DOHH2 (cell line): ENCODE results near the gene NLGN1.

ENCODE experiments used
- H3F3A ChIP-seq: fragments of 200-600 bp; sonication (generic), shearing (Covaris generic); 2 replicates; pipeline ENCODE4 v1.6.0; 2016; ENCODE audit warnings: antibody characterized with exemption, mild to moderate bottlenecking; ENCODE audit not compliant: control insufficient read depth, insufficient read depth
- H3K27ac ChIP-seq: fragments of 200-600 bp; sonication (generic); 2 replicates; pipeline ENCODE4 v1.5.1; 2014; ENCODE audit warnings: low read depth, mild to moderate bottlenecking, low read length, moderate library complexity
- H3K27me3 ChIP-seq: fragments of 200-600 bp; sonication (generic); 2 replicates; pipeline ENCODE4 v1.6.1; 2014; ENCODE audit warnings: mild to moderate bottlenecking, low read length, mixed read lengths; ENCODE audit not compliant: control insufficient read depth
- H3K36me3 ChIP-seq: fragments of 200-600 bp; sonication (generic); 2 replicates; pipeline ENCODE4 v1.6.1; 2014; ENCODE audit warnings: mild to moderate bottlenecking, low read length, moderate library complexity, mixed read lengths; ENCODE audit not compliant: control insufficient read depth
- H3K4me1 ChIP-seq: fragments of 200-600 bp; sonication (generic); 2 replicates; pipeline ENCODE4 v1.6.1; 2014; ENCODE audit warnings: mild to moderate bottlenecking, low read length, mixed read lengths; ENCODE audit not compliant: control insufficient read depth
- H3K4me2 ChIP-seq: fragments of 200-600 bp; sonication (generic); 2 replicates; pipeline ENCODE4 v1.6.0; 2014; ENCODE audit warnings: mild to moderate bottlenecking, low read length, moderate library complexity
- H3K4me3 ChIP-seq: fragments of 200-600 bp; sonication (generic); 2 replicates; pipeline ENCODE4 v1.5.1; 2014; ENCODE audit warnings: mild to moderate bottlenecking, low read length, mixed read lengths
- H3K79me2 ChIP-seq: fragments of 200-600 bp; sonication (generic); 2 replicates; pipeline ENCODE4 v1.6.1; 2014; ENCODE audit warnings: mild to moderate bottlenecking, low read length, mixed read lengths; ENCODE audit not compliant: control insufficient read depth
- H3K9me2 ChIP-seq: fragments of 200-600 bp; sonication (generic); replicated peaks from 2 replicates; pipeline ENCODE4 v1.6.1; 2014; ENCODE audit warnings: mild to moderate bottlenecking, low read length, mixed read lengths; ENCODE audit not compliant: control insufficient read depth
- H3K9me3 ChIP-seq: fragments of 200-600 bp; sonication (generic); 2 replicates; pipeline ENCODE4 v1.6.1; 2014; ENCODE audit warnings: antibody characterized with exemption, low read length, mixed read lengths; ENCODE audit not compliant: control insufficient read depth, insufficient read depth
- H4K20me1 ChIP-seq: fragments of 200-600 bp; sonication (generic); 2 replicates; pipeline ENCODE4 v1.6.0; 2014; ENCODE audit warnings: low read depth, mild to moderate bottlenecking, antibody characterized with exemption, low read length, moderate library complexity; ENCODE audit not compliant: control insufficient read depth, insufficient read depth
- CTCF ChIP-seq: fragments of 200-600 bp; sonication (generic); IDR thresholded peaks from one replicate; pipeline ENCODE4 v1.5.1; 2014; ENCODE audit warnings: antibody characterized with exemption, mild to moderate bottlenecking, low read depth, low read length; ENCODE audit not compliant: poor library complexity, severe bottlenecking
- EZH2phosphoT487 ChIP-seq: fragments of 200-600 bp; sonication (generic); IDR thresholded peaks from 2 replicates; pipeline ENCODE4 v1.6.1; 2017; ENCODE audit warnings: borderline replicate concordance, mild to moderate bottlenecking, antibody characterized with exemption, low read length, moderate library complexity, mixed read lengths

NLGN1 gene

GRCh38 chr3:173652093-173652492 lies 254.5 kb downstream of the NLGN1 start:
- H3K9me3 ChIP-seq = no peaks in the 10 kb centered on the region
- no peak overlapping the region for H3K4me2 ChIP-seq
- H3K9me2 ChIP-seq = no peaks in the 10 kb centered on the region
- H3K4me1 ChIP-seq = no peaks in the 10 kb centered on the region
- H4K20me1 ChIP-seq = no peaks in the 10 kb centered on the region
- no peaks in the 10 kb centered on the region for H3F3A ChIP-seq
- no peak overlapping the region for H3K4me3 ChIP-seq
- TF ChIP-seq EZH2phosphoT487 = no peak
- no peak for TF ChIP-seq CTCF
- H3K79me2 ChIP-seq = no peaks in the 10 kb centered on the region
- H3K36me3 ChIP-seq = no peaks in the 10 kb centered on the region
- H3K27ac ChIP-seq = no peak overlapping the region
- no peaks in the 10 kb centered on the region for H3K27me3 ChIP-seq

DNA sequence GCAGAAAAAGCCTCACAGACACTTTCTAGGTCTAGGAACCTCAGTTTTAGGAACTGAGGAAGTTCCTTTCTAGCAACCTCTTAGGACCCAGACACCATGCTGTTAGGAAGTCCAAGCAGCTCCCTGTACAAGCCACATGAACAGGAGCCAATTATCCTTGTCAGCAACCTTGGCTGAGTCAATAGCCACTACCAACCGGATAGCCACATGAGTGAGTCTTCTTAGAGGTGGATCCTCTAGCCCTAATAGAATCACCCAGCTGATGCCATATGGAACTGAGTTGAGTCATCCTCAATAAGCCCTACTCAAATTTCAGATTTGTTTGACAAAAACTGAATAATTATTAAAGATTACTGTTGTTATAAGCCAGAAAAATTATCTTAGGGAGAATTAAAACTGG lies 256.2 kb downstream of the NLGN1 start:
- Histone ChIP-seq H3F3A (no peaks in the 10 kb centered on the region), H4K20me1 (no peaks in the 10 kb centered on the region), H3K27me3 (no peaks in the 10 kb centered on the region), H3K27ac (no peak overlapping the region), H3K9me3 (no peaks in the 10 kb centered on the region), H3K4me2 (no peak overlapping the region), H3K36me3 (no peaks in the 10 kb centered on the region), H3K4me3 (no peak overlapping the region), H3K4me1 (no peaks in the 10 kb centered on the region), H3K9me2 (no peaks in the 10 kb centered on the region), H3K79me2 (no peaks in the 10 kb centered on the region)
- TF ChIP-seq CTCF (no peak), EZH2phosphoT487 (no peak)

- Histone ChIP-seq H3K27me3 (no peaks in the 10 kb centered on the region), H3K4me2 (no peak overlapping the region), H3K27ac (no peak overlapping the region), H4K20me1 (no peaks in the 10 kb centered on the region), H3F3A (no peaks in the 10 kb centered on the region), H3K36me3 (no peaks in the 10 kb centered on the region), H3K4me1 (no peaks in the 10 kb centered on the region), H3K79me2 (no peaks in the 10 kb centered on the region), H3K4me3 (no peak overlapping the region), H3K9me3 (no peaks in the 10 kb centered on the region), H3K9me2 (no peaks in the 10 kb centered on the region; the same call in 1 of the 2 replicates)
- TF ChIP-seq CTCF (no peak), EZH2phosphoT487 (no peak)
These were observed 262.4 kb downstream of the NLGN1 start for GRCh38 chr3:173659972-173660371.

- TF ChIP-seq EZH2phosphoT487 = no peak
- no peak for TF ChIP-seq CTCF
- H3K4me1 ChIP-seq = no peaks in the 10 kb centered on the region
These were observed 263.2 kb downstream of the NLGN1 start for GRCh38 chr3:173660645-173661299.

More at GRCh38 chr3:173660645-173661299, 263.2 kb downstream of the NLGN1 start:
- H3K4me2 ChIP-seq = no peak overlapping the region
- H3K4me3 ChIP-seq = no peak overlapping the region
- H3K36me3 ChIP-seq = no peaks in the 10 kb centered on the region
- no peaks in the 10 kb centered on the region for H3F3A ChIP-seq
- H3K9me3 ChIP-seq = no peaks in the 10 kb centered on the region
- H4K20me1 ChIP-seq = no peaks in the 10 kb centered on the region
- no peak overlapping the region for H3K27ac ChIP-seq
- no peaks in the 10 kb centered on the region; the same call in 1 of the 2 replicates for H3K9me2 ChIP-seq
- H3K27me3 ChIP-seq = no peaks in the 10 kb centered on the region
- no peaks in the 10 kb centered on the region for H3K79me2 ChIP-seq
